ENCODE data around the gene GPR158.

Gene GPR158

GRCh38 chr10:25508112-25508815, 333.5 kb downstream of the GPR158 start:
- H3K9ac ChIP-seq (ENCODE audit: low read depth, low read length), result no peak overlapping the region
- H3K36me3 ChIP-seq (ENCODE audit: insufficient read depth, low read length), result no peaks in the 10 kb centered on the region
- TF ChIP-seq EZH2 (IDR thresholded peaks at IDR 0.05; ENCODE audit: borderline replicate concordance, low read depth, low read length, severe bottlenecking) (no peak), CTCF (IDR thresholded peaks at IDR 0.05; ENCODE audit: borderline replicate concordance, extremely low read depth, low read length, poor library complexity, severe bottlenecking) (no peak)
- H3K27ac ChIP-seq (ENCODE audit: low read length), result no peak overlapping the region
- DNase-seq, result no peak
- no peaks in the 10 kb centered on the region for H3K9me3 ChIP-seq (ENCODE audit: insufficient read depth, low read length, severe bottlenecking)
- no peaks in the 10 kb centered on the region for H3K4me1 ChIP-seq (ENCODE audit: insufficient read depth, low read length)
- H3K79me2 ChIP-seq (ENCODE audit: insufficient read depth, low read length), result no peaks in the 10 kb centered on the region
- no peak overlapping the region for H2AFZ ChIP-seq (ENCODE audit: low read depth, low read length)
- H3K27me3 ChIP-seq (ENCODE audit: insufficient read depth, low read length, poor library complexity), result no peaks in the 10 kb centered on the region
- no peak overlapping the region for H3K4me3 ChIP-seq (ENCODE audit: low read depth in 1 of 2, low read length in 2 of 2)
- no peak overlapping the region for H3K4me2 ChIP-seq (ENCODE audit: insufficient read depth, low read length)
- ATAC-seq (ENCODE audit: insufficient read depth, low read depth), result no peak
- H4K20me1 ChIP-seq (ENCODE audit: insufficient read depth, low read length), result no peaks in the 10 kb centered on the region

GRCh38 chr10:25509151-25509550, 334.4 kb downstream of the GPR158 start:
- no peak for ATAC-seq (ENCODE audit: insufficient read depth, low read depth)
- H3K79me2 ChIP-seq (ENCODE audit: insufficient read depth, low read length), result no peaks in the 10 kb centered on the region

GRCh38 chr10:25522294-25522693, 347.5 kb downstream of the GPR158 start:
- TF ChIP-seq EZH2 (IDR thresholded peaks at IDR 0.05; ENCODE audit: borderline replicate concordance, low read depth, low read length, severe bottlenecking) (no peak), CTCF (IDR thresholded peaks at IDR 0.05; ENCODE audit: borderline replicate concordance, extremely low read depth, low read length, poor library complexity, severe bottlenecking) (no peak)
- Histone ChIP-seq H3K9ac (ENCODE audit: low read depth, low read length) (no peak overlapping the region), H3K4me1 (ENCODE audit: insufficient read depth, low read length) (no peaks in the 10 kb centered on the region), H3K36me3 (ENCODE audit: insufficient read depth, low read length) (no peaks in the 10 kb centered on the region), H2AFZ (ENCODE audit: low read depth, low read length) (no peak overlapping the region), H3K27ac (ENCODE audit: low read length) (no peak overlapping the region), H3K9me3 (ENCODE audit: insufficient read depth, low read length, severe bottlenecking) (no peaks in the 10 kb centered on the region), H3K27me3 (ENCODE audit: insufficient read depth, low read length, poor library complexity) (no peaks in the 10 kb centered on the region), H3K4me3 (ENCODE audit: low read depth in 1 of 2, low read length in 2 of 2) (no peak overlapping the region), H3K4me2 (ENCODE audit: insufficient read depth, low read length) (no peak overlapping the region), H4K20me1 (ENCODE audit: insufficient read depth, low read length) (no peaks in the 10 kb centered on the region), H3K79me2 (ENCODE audit: insufficient read depth, low read length) (no peaks in the 10 kb centered on the region)
- DNase-seq, result no peak
- no peak for ATAC-seq (ENCODE audit: insufficient read depth, low read depth)

More at GRCh38 chr10:25509151-25509550, 334.4 kb downstream of the GPR158 start:
- DNase-seq, result no peak
- H3K9ac ChIP-seq (ENCODE audit: low read depth, low read length), result no peak overlapping the region
- H3K4me3 ChIP-seq (ENCODE audit: low read depth in 1 of 2, low read length in 2 of 2), result no peak overlapping the region
- H3K4me1 ChIP-seq (ENCODE audit: insufficient read depth, low read length), result no peaks in the 10 kb centered on the region
- no peaks in the 10 kb centered on the region for H3K9me3 ChIP-seq (ENCODE audit: insufficient read depth, low read length, severe bottlenecking)
- no peaks in the 10 kb centered on the region for H3K36me3 ChIP-seq (ENCODE audit: insufficient read depth, low read length)
- no peak for TF ChIP-seq CTCF (IDR thresholded peaks at IDR 0.05; ENCODE audit: borderline replicate concordance, extremely low read depth, low read length, poor library complexity, severe bottlenecking)
- TF ChIP-seq EZH2 (IDR thresholded peaks at IDR 0.05; ENCODE audit: borderline replicate concordance, low read depth, low read length, severe bottlenecking), result no peak
- no peaks in the 10 kb centered on the region for H3K27me3 ChIP-seq (ENCODE audit: insufficient read depth, low read length, poor library complexity)
- H3K27ac ChIP-seq (ENCODE audit: low read length), result no peak overlapping the region
- no peak overlapping the region for H2AFZ ChIP-seq (ENCODE audit: low read depth, low read length)
- H4K20me1 ChIP-seq (ENCODE audit: insufficient read depth, low read length), result no peaks in the 10 kb centered on the region
- no peak overlapping the region for H3K4me2 ChIP-seq (ENCODE audit: insufficient read depth, low read length)
